GM18858 (cell line): ENCODE results near the gene CAPN11.

Experiments used
- ATAC-seq: cut with Tn5 transposase; IDR thresholded peaks from one replicate; pipeline ENCODE4 v1.9.1; 2021; ENCODE audit not compliant: unreplicated experiment

The CAPN11 gene

GRCh38 chr6:44152533-44152932, 6.1 kb upstream of the CAPN11 start:
- ATAC-seq, result no peak

- no peak for ATAC-seq
Measured at GRCh38 chr6:44154067-44154466, 4.6 kb upstream of the CAPN11 start.

- ATAC-seq, result no peak
Measured at GRCh38 chr6:44156494-44157151, 2.0 kb upstream of the CAPN11 start.

- no peak for ATAC-seq
Measured at GRCh38 chr6:44157152-44157521, 1.5 kb upstream of the CAPN11 start.

DNA sequence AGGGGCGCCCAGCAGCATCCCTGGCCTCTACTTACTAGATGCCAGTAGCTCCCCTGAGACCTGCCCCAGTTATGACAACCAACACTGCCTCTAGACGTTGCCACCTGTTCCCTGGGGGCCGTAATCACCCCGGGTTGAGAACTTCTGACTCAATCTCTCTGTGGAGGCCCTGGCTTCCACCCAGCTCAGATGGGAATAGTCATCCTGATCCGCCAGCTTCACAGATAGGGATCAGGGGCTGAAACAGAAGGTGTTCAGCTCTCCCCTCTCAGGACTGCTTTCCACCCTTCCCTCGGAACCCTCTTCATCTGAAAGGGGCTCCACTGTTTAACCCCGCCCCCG, 3.3 kb downstream of the CAPN11 start:
- no peak for ATAC-seq

- ATAC-seq, result no peak
Measured at GRCh38 chr6:44162876-44163625, 4.4 kb downstream of the CAPN11 start.

- no peak for ATAC-seq
Measured at GRCh38 chr6:44166116-44166515, 7.5 kb downstream of the CAPN11 start.

DNA sequence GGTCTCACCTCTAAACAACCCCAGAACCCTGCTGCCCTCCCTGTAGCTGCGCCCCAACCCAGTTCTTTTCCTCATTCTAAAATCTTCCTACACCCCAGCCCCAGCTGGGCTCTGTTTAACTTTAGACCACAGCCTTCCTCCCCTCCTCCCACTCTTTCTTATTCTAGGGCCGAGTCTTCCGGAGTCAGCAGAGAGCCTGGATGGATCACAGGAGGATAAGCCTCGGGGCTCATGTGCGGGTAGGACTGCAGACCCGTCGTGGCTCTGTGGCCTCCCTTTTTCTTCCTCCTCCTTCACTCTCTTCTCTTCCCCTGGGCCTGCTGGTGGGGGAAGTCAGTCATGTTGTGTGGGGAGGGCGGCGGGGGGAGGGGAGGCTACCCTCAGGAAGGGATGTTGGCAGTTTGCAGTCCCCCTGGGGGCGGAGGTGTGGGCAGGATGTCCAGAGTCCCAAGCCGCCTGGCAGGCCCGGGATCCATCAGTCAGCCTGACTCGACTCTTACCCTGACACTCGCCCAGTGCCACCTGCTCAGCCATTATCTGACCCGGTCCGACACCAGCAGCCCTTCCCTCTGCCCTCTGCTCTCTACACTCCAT, 8.1 kb downstream of the CAPN11 start:
- ATAC-seq, result no peak

- no peak for ATAC-seq
Measured at GRCh38 chr6:44167567-44167966, 8.9 kb downstream of the CAPN11 start.

DNA sequence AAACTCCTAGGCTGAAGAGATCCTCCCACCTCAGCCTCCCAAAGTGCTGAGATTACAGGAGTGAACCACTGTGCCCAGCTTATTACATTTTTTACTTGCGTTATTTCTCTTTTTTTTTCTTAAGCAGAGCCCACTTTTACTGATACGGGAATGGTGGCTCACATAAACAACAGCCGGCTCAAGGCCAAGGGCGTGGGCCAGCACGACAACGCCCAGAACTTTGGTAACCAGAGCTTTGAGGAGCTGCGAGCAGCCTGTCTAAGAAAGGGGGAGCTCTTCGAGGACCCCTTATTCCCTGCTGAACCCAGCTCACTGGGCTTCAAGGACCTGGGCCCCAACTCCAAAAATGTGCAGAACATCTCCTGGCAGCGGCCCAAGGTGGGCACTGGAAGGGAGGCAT, 10.5 kb downstream of the CAPN11 start:
- no peak for ATAC-seq

- ATAC-seq, result no peak
Measured at GRCh38 chr6:44169886-44170570, 11.4 kb downstream of the CAPN11 start.

DNA sequence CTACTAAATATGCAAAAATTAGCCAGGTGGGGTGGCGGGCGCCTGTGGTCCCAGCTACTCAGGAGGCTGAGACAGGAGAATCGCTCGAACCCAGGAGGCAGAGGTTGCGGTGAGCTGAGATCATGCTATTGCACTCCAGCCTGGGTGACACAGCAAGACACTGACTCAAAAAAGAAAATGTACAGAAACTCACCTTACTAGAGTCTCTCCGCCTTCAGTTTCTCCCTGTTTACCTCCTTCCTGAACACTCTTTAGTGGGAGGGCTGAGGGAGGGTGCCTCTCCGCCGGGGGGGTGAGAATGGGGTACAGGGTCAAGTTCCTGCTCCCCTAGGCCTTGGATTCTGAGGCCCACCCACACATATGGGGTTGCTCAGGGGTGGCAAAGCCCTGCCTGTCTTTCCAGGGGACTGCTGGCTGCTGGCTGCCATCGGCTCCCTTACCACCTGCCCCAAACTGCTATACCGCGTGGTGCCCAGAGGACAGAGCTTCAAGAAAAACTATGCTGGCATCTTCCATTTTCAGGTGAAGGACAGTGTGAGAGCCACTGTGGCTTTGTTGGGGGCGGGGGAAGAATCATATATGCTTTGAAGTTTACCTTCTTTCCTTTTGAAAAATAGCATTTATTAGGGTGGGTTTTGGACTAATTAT, 13.4 kb downstream of the CAPN11 start:
- no peak for ATAC-seq

DNA sequence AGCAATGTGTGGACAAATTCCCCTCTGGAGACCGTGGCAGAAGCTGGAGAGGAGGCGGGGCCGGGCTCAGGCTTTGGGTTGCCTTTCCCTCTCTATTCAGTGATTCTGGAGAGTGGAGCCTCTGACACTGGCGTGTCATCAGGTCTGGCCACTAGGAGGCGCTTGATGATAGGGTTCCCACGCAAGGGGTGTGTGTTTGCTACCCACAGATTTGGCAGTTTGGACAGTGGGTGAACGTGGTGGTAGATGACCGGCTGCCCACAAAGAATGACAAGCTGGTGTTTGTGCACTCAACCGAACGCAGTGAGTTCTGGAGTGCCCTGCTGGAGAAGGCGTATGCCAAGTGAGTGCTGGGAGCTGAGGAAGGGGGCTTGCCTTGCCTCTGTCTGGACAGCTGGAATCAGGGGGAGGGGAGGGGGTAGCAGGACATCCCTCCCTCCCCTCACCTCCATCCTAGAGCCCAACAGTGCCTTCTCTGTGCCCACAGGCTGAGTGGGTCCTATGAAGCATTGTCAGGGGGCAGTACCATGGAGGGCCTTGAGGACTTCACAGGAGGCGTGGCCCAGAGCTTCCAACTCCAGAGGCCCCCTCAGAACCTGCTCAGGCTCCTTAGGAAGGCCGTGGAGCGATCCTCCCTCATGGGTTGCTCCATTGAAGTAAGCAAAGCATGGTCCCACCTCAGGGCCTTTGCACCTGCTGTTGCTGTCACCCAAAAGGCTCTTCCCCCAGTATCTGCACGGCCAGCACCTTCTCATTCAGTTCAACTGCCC, 14.3 kb downstream of the CAPN11 start:
- ATAC-seq, result peak; percentile 60

DNA sequence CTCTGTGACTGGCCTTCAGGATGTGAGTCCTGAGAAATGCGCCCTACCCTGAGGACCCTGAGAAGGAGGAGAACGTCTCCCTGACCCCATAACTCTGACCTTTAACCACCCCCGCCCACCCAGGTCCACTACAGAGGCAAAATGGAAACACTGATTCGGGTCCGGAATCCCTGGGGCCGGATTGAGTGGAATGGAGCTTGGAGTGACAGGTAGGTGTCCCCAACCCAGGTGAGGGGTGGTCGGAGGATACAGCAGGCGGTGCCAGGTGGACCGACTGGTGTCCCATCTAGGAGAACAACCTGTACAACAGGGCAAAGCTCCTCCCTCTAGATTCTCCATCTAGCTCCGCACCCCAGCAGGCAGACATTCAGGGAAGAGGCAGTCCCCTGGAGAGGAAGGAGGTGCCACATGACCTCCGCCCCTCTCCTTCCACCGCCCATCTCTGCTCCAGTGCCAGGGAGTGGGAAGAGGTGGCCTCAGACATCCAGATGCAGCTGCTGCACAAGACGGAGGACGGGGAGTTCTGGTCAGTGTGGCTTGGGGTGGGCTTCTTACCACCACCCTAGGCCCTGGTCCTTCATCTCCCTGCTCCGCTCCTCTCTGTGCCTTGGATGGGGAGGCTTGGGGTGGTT, 17.6 kb downstream of the CAPN11 start:
- no peak for ATAC-seq

GRCh38 chr6:44176762-44177509, 18.3 kb downstream of the CAPN11 start:
- ATAC-seq, result no peak

GRCh38 chr6:44177691-44178423, 19.2 kb downstream of the CAPN11 start:
- no peak for ATAC-seq

- ATAC-seq, result no peak
Measured at GRCh38 chr6:44178424-44179071, 19.9 kb downstream of the CAPN11 start.

GRCh38 chr6:44179072-44179536, 20.5 kb downstream of the CAPN11 start:
- ATAC-seq, result no peak
